ENCODE results near the gene IL11RA.

Gene IL11RA

GRCh38 chr9:34654323-34655051 is 2.5 kb downstream of the IL11RA start:
- no peak for DNase-seq (ENCODE audit: low read depth)

- no peak for DNase-seq (ENCODE audit: low read depth)
Observed at GRCh38 chr9:34655394-34655793, 3.4 kb downstream of the IL11RA start.

GRCh38 chr9:34656992-34657391 is 5.0 kb downstream of the IL11RA start:
- DNase-seq (ENCODE audit: low read depth) = no peak

- no peak for DNase-seq (ENCODE audit: low read depth)
Observed at GRCh38 chr9:34658461-34658860, 6.5 kb downstream of the IL11RA start.

- DNase-seq (ENCODE audit: low read depth) = no peak
Observed at GRCh38 chr9:34659592-34660253, 7.7 kb downstream of the IL11RA start.

- DNase-seq (ENCODE audit: low read depth) = no peak
Observed at GRCh38 chr9:34662526-34663302, 10.7 kb downstream of the IL11RA start, which contains the start of gene CCL27. CCL27 (minus strand) TSS chr9:34662657; CDS start chr9:34662633, 24 bp downstream.

- no peak for DNase-seq (ENCODE audit: low read depth)
Observed at GRCh38 chr9:34663303-34663605, 11.3 kb downstream of the IL11RA start.

GRCh38 chr9:34664281-34665066 is 12.5 kb downstream of the IL11RA start:
- DNase-seq (ENCODE audit: low read depth) = no peak

- no peak for DNase-seq (ENCODE audit: low read depth)
Observed at GRCh38 chr9:34665067-34665380, 13.0 kb downstream of the IL11RA start.

GRCh38 chr9:34665381-34666250 is 13.6 kb downstream of the IL11RA start:
- DNase-seq (ENCODE audit: low read depth) = peak; percentile 91

GRCh38 chr9:34669809-34670562 is 18.0 kb downstream of the IL11RA start:
- no peak for DNase-seq (ENCODE audit: low read depth)

GRCh38 chr9:34671307-34671706 is 19.3 kb downstream of the IL11RA start:
- no peak for DNase-seq (ENCODE audit: low read depth)

GRCh38 chr9:34674440-34674839 is 22.5 kb downstream of the IL11RA start:
- DNase-seq (ENCODE audit: low read depth) = no peak

- DNase-seq (ENCODE audit: low read depth) = no peak
Observed at GRCh38 chr9:34675048-34675714, 23.2 kb downstream of the IL11RA start.

- no peak for DNase-seq (ENCODE audit: low read depth)
Observed at GRCh38 chr9:34675869-34676268, 23.9 kb downstream of the IL11RA start.

GRCh38 chr9:34684145-34684544 is 32.2 kb downstream of the IL11RA start:
- DNase-seq (ENCODE audit: low read depth) = no peak

GRCh38 chr9:34684816-34685215 is 32.8 kb downstream of the IL11RA start:
- no peak for DNase-seq (ENCODE audit: low read depth)

- no peak for DNase-seq (ENCODE audit: low read depth)
Observed at GRCh38 chr9:34685591-34685990, 33.6 kb downstream of the IL11RA start.

- no peak for DNase-seq (ENCODE audit: low read depth)
Observed at GRCh38 chr9:34686231-34686630, 34.2 kb downstream of the IL11RA start.

- DNase-seq (ENCODE audit: low read depth) = no peak
Observed at GRCh38 chr9:34686732-34687131, 34.7 kb downstream of the IL11RA start.
